H9 (cell line): ENCODE results near the gene TNP2. TPM values are rescaled to one million over a fixed set of nuclear protein-coding genes. Genes with fewer than 3 reads are reported as not detected.

Source experiments
- DNase-seq: peaks from one replicate; pipeline ENCODE4 v3.0.0-alpha.2; 2017
- H2AFZ ChIP-seq: one replicate; pipeline ENCODE4 v1.6.1; 2013; ENCODE audit warnings: mild to moderate bottlenecking, low read length, control low read depth, moderate library complexity
- H2AK5ac ChIP-seq: 2 replicates; pipeline ENCODE4 v1.6.1; 2013; ENCODE audit warnings: low read length, control low read depth, mixed read lengths; ENCODE audit not compliant: insufficient read length
- H2BK120ac ChIP-seq: one replicate; pipeline ENCODE4 v1.6.1; 2013; ENCODE audit warnings: low read depth, mild to moderate bottlenecking, low read length, control low read depth, inconsistent platforms; ENCODE audit not compliant: poor library complexity, severe bottlenecking
- H2BK12ac ChIP-seq: 2 replicates; pipeline ENCODE4 v1.6.1; 2013; ENCODE audit warnings: low read length, control low read depth, mixed read lengths, low read depth; ENCODE audit not compliant: insufficient read length
- H2BK15ac ChIP-seq: 2 replicates; pipeline ENCODE4 v1.6.1; 2013; ENCODE audit warnings: low read depth, low read length, control low read depth
- H2BK20ac ChIP-seq: one replicate; pipeline ENCODE4 v1.6.1; 2013; ENCODE audit warnings: low read depth, mild to moderate bottlenecking, low read length, control low read depth, inconsistent platforms; ENCODE audit not compliant: poor library complexity, severe bottlenecking
- H2BK5ac ChIP-seq: 2 replicates; pipeline ENCODE4 v1.6.1; 2013; ENCODE audit warnings: low read length, control low read depth, mixed read lengths; ENCODE audit not compliant: insufficient read length
- H3K14ac ChIP-seq: 2 replicates; pipeline ENCODE4 v1.6.1; 2013; ENCODE audit warnings: low read length, control low read depth; ENCODE audit not compliant: insufficient read depth
- H3K18ac ChIP-seq: 2 replicates; pipeline ENCODE4 v1.6.1; 2013; ENCODE audit warnings: low read depth, mild to moderate bottlenecking, mixed read lengths, low read length, control low read depth; ENCODE audit not compliant: insufficient read length
- H3K23ac ChIP-seq: 2 replicates; pipeline ENCODE4 v1.6.1; 2013; ENCODE audit warnings: low read length, control low read depth, mixed read lengths, low read depth; ENCODE audit not compliant: insufficient read length
- H3K23me2 ChIP-seq: 2 replicates; pipeline ENCODE4 v1.6.1; 2013; ENCODE audit warnings: low read depth, mild to moderate bottlenecking, mixed read lengths, low read length, control low read depth; ENCODE audit not compliant: insufficient read length, poor library complexity, severe bottlenecking
- H3K27ac ChIP-seq: 2 replicates; pipeline ENCODE4 v1.5.1; 2013; ENCODE audit warnings: low read length, control low read depth, mixed read lengths, low read depth; ENCODE audit not compliant: insufficient read length
- H3K27me3 ChIP-seq: 2 replicates; pipeline ENCODE4 v1.6.1; 2013; ENCODE audit warnings: low read length, control low read depth, inconsistent platforms; ENCODE audit not compliant: insufficient read depth
- H3K4ac ChIP-seq: 2 replicates; pipeline ENCODE4 v1.6.1; 2013; ENCODE audit warnings: low read depth, mild to moderate bottlenecking, control low read depth, inconsistent platforms, low read length, moderate library complexity
- H3K4me1 ChIP-seq: 2 replicates; pipeline ENCODE4 v1.6.1; 2013; ENCODE audit warnings: low read length, control low read depth, inconsistent platforms; ENCODE audit not compliant: insufficient read depth
- H3K4me2 ChIP-seq: 2 replicates; pipeline ENCODE4 v1.6.1; 2013; ENCODE audit warnings: low read length, control low read depth, mixed read lengths; ENCODE audit not compliant: insufficient read length, insufficient read depth
- H3K56ac ChIP-seq: 2 replicates; pipeline ENCODE4 v1.6.1; 2013; ENCODE audit warnings: low read depth, mild to moderate bottlenecking, mixed read lengths, low read length, control low read depth; ENCODE audit not compliant: insufficient read length
- H3K79me1 ChIP-seq: 2 replicates; pipeline ENCODE4 v1.6.1; 2013; ENCODE audit warnings: low read depth, mild to moderate bottlenecking, moderate library complexity, low read length, control low read depth, inconsistent platforms; ENCODE audit not compliant: insufficient read depth, poor library complexity, severe bottlenecking
- H3K79me2 ChIP-seq: 2 replicates; pipeline ENCODE4 v1.6.1; 2013; ENCODE audit warnings: low read length, control low read depth, inconsistent platforms; ENCODE audit not compliant: insufficient read depth
- H3K9ac ChIP-seq: 2 replicates; pipeline ENCODE4 v1.6.1; 2013; ENCODE audit warnings: low read length, control low read depth, mixed read lengths; ENCODE audit not compliant: insufficient read length; ENCODE audit errors: extremely low read depth
- H3K9me3 ChIP-seq: one replicate; pipeline ENCODE4 v1.6.1; 2013; ENCODE audit warnings: low read depth, low read length, inconsistent platforms; ENCODE audit not compliant: control insufficient read depth
- H3T11ph ChIP-seq: one replicate; pipeline ENCODE4 v1.6.1; 2013; ENCODE audit warnings: mild to moderate bottlenecking, low read length, control low read depth, inconsistent platforms
- H4K20me1 ChIP-seq: one replicate; pipeline ENCODE4 v1.6.1; 2013; ENCODE audit not compliant: control insufficient read depth, insufficient read length, insufficient read depth
- H4K5ac ChIP-seq: 2 replicates; pipeline ENCODE4 v1.6.1; 2013; ENCODE audit warnings: low read depth, mild to moderate bottlenecking, mixed read lengths, low read length, control low read depth; ENCODE audit not compliant: insufficient read length
- H4K8ac ChIP-seq: replicated peaks from 2 replicates; pipeline ENCODE4 v1.6.1; 2013; ENCODE audit warnings: low read length, control low read depth, mixed read lengths, low read depth; ENCODE audit not compliant: insufficient read length
- H4K91ac ChIP-seq: 2 replicates; pipeline ENCODE4 v1.6.1; 2013; ENCODE audit warnings: low read depth, mild to moderate bottlenecking, moderate library complexity, mixed read lengths, low read length, control low read depth; ENCODE audit not compliant: insufficient read length
- H3K27ac Mint-ChIP-seq, 3 experiments: 2 replicates in 2 of 3; 3 replicates in 1 of 3; pipeline ENCODE4 v1.8.0; 2020 to 2021; ENCODE audit warnings: mixed read lengths in 3 of 3, mild to moderate bottlenecking in 1 of 3, moderate library complexity in 1 of 3
- H3K27me3 Mint-ChIP-seq: 2 replicates; pipeline ENCODE4 v1.8.0; 2021; ENCODE audit warnings: low read depth, mild to moderate bottlenecking, moderate library complexity, mixed read lengths
- H3K36me3 Mint-ChIP-seq, 3 experiments: 2 replicates in 2 of 3; 3 replicates in 1 of 3; pipeline ENCODE4 v1.8.0; 2020 to 2021; ENCODE audit warnings: low read depth in 3 of 3, mixed read lengths in 3 of 3; ENCODE audit not compliant: insufficient read depth in 1 of 3
- H3K4me1 Mint-ChIP-seq, 2 experiments: 2 replicates each; pipeline ENCODE4 v1.8.0; 2020; ENCODE audit warnings: mixed read lengths in 2 of 2
- H3K4me3 Mint-ChIP-seq, 2 experiments: 2 replicates in 1 of 2; 3 replicates in 1 of 2; pipeline ENCODE4 v1.8.0; 2020 to 2021; ENCODE audit warnings: mild to moderate bottlenecking in 2 of 2, mixed read lengths in 2 of 2, moderate library complexity in 1 of 2
- H3K9me3 Mint-ChIP-seq, 2 experiments: 2 replicates in 1 of 2; 3 replicates in 1 of 2; pipeline ENCODE4 v1.8.0; 2020; ENCODE audit warnings: mild to moderate bottlenecking in 2 of 2, mixed read lengths in 2 of 2, moderate library complexity in 1 of 2
- WGBS: extraction: QIAGEN DNeasy Blood & Tissue Kit; methylation state at CpG from one replicate; pipeline ENCODE4 v1.1.7; 2013; ENCODE audit warnings: missing lambda C conversion rate, low lambda C conversion rate, mixed read lengths; ENCODE audit not compliant: insufficient read length; ENCODE audit errors: extremely low coverage; 5-methylcytosine and 5-hydroxymethylcytosine counted together
- total RNA-seq: library from RNA; stranded (reverse); gene quantifications from 2 replicates; pipeline ENCODE4 v1.2.1, GENCODE V29; 2021
- TF ChIP-seq, protein P1 (sequence below): fragments of 200-600 bp; sonication (generic); conservative IDR thresholded peaks from 3 replicates; pipeline ENCODE4 v1.8.0; 2021; ENCODE audit warnings: antibody characterized with exemption, mild to moderate bottlenecking

TNP2 gene
- total RNA-seq, 1 experiment from 2014 or later = not detected

DNA sequence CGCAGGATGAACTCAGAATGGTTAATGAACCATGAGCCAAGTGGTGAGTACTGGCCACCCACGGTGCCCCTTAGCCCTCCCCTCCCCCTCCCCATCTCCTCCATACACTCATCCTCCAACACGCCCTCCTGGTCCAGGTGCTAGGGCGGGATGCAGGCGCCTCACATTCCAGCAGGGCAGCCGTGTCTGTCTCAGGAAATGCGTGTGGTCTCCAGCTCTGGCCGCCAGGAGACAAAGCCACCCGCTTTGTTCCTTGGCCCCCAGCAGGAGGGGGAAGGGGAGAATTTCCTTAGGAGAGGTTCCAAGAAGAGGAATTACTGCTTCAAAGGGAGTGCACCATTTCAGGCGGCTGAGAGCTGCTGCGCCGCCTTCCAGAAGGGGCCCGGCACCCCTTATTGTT is 46.4 kb upstream of the TNP2 start:
- no peak overlapping the region for H2AFZ ChIP-seq
- H3K56ac ChIP-seq = no peak overlapping the region
- no peak overlapping the region for H3K23ac ChIP-seq
- no peak overlapping the region for H2BK12ac ChIP-seq
- no peak overlapping the region for H2BK120ac ChIP-seq
- no peak overlapping the region for H3T11ph ChIP-seq
- peak overlapping the region; percentile 95 for H3K27ac ChIP-seq
- no peak overlapping the region for H3K4ac ChIP-seq
- no peaks in the 10 kb centered on the region; the same call in 1 of the 2 replicates for H3K27me3 Mint-ChIP-seq
- H3K18ac ChIP-seq = peak overlapping the region; percentile 63
- peaks cover 53 to 57% of the 10 kb centered on the region in 2 experiments for H3K4me1 Mint-ChIP-seq
- no peaks in the 10 kb centered on the region for H3K79me1 ChIP-seq
- peak; percentile 98 for DNase-seq
- H3K4me3 Mint-ChIP-seq = peak overlapping the region in 1 of 2 experiments; percentile 35; a peak in 1 of 5 replicates
- no peak overlapping the region for H3K9ac ChIP-seq
- H4K8ac ChIP-seq = no peak overlapping the region
- peaks cover 0 to 4% of the 10 kb centered on the region in 2 experiments; a peak in 2 of 5 replicates for H3K9me3 Mint-ChIP-seq
- no peak overlapping the region for H2BK20ac ChIP-seq
- no peaks in the 10 kb centered on the region for H4K20me1 ChIP-seq
- no peaks in the 10 kb centered on the region for H3K9me3 ChIP-seq
- no peak overlapping the region for H2BK5ac ChIP-seq
- no CpG with 5 or more reads among the region's 13 CpGs for WGBS
- peak overlapping the region in 1 of 3 experiments; percentile 100; a peak in 1 of 7 replicates for H3K27ac Mint-ChIP-seq
- H3K79me2 ChIP-seq = no peaks in the 10 kb centered on the region
- TF ChIP-seq, protein P1, sequence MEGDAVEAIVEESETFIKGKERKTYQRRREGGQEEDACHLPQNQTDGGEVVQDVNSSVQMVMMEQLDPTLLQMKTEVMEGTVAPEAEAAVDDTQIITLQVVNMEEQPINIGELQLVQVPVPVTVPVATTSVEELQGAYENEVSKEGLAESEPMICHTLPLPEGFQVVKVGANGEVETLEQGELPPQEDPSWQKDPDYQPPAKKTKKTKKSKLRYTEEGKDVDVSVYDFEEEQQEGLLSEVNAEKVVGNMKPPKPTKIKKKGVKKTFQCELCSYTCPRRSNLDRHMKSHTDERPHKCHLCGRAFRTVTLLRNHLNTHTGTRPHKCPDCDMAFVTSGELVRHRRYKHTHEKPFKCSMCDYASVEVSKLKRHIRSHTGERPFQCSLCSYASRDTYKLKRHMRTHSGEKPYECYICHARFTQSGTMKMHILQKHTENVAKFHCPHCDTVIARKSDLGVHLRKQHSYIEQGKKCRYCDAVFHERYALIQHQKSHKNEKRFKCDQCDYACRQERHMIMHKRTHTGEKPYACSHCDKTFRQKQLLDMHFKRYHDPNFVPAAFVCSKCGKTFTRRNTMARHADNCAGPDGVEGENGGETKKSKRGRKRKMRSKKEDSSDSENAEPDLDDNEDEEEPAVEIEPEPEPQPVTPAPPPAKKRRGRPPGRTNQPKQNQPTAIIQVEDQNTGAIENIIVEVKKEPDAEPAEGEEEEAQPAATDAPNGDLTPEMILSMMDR = peak; percentile 60
- no peak overlapping the region for H4K5ac ChIP-seq
- H3K14ac ChIP-seq = no peak overlapping the region
- no peak overlapping the region for H2BK15ac ChIP-seq
- peak overlapping the region; percentile 43 for H3K4me2 ChIP-seq
- no peaks in the 10 kb centered on the region for H3K23me2 ChIP-seq
- no peak overlapping the region for H4K91ac ChIP-seq
- no peak overlapping the region for H2AK5ac ChIP-seq
- H3K27me3 ChIP-seq = no peaks in the 10 kb centered on the region
- peaks cover 6% of the 10 kb centered on the region; the same call in 1 of the 2 replicates for H3K4me1 ChIP-seq
- peaks cover 5 to 6% (median 5%) of the 10 kb centered on the region in 3 experiments; a peak in 4 of 7 replicates for H3K36me3 Mint-ChIP-seq
